ENCODE results near the gene PPFIBP2.

Gene PPFIBP2

DNA sequence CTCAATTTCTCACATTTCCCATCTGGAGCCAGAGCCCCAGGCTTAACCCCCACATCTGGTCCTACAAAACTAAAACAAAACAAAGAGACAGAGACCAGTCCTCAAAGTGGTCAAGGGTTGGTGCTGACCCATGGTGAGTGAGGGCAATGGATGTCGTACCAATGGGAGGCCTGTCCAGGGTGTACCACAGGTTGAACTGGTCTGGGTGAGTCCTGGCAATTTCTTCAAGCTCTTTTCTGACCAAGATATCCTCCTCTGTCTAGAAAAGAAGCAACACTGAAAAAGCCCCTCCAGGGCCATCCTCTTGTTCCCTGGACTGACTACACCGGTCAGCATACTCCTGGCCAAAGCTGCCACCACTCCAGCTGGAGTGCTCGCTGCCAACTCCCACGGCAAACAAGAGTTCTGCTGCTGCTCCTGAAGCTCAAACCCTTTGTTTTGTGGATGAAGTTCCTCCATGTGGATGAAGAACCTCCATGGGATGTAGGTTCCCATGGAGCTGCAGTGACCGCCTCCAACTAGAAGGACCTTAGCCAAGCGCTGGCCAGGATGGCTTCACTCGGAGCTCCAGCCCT lies 152.6 kb downstream of the PPFIBP2 start:
- DNase-seq (ENCODE audit: low read depth in 2 of 2) = no peak

DNA sequence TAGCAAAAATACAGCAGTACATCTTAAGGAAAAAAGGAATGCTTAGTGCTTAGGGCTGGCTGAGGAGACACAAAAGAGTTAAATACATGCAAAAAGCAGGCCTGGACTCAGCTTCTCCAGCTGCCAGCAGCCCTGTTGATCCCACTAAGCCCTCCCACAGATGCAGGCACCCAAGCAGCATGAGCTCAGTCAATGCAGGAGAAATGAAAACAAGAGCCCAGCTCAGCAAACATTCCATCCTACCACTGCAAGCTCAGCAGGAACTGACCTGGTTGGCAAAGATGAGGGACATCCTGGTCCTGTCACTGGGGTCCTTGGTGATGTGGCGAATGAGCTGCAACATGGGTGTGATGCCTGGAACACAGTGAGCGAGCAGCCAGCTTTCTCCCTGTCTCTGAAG lies 153.7 kb downstream of the PPFIBP2 start:
- no peak for DNase-seq (ENCODE audit: low read depth in 2 of 2)

DNA sequence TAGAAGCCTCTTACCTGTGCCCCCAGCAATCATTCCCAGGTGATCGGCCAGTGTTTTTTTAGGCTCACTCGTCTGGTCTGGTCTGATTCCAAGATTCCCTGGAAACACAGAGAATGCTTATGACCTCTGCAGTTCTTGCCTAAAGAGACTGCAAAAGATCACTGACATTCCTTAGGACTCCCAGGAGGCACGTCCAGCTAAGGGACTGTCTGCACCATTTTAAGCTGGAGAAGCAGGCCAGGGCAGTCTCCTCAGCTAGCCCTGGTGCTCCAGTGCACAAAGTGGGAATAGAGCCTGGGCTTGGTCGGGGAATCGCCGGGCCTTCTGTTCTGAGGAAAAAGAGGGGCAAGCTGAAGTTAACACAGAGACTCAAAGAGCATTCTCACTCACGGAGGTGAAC lies 154.7 kb downstream of the PPFIBP2 start:
- no peak for DNase-seq (ENCODE audit: low read depth in 2 of 2)

DNA sequence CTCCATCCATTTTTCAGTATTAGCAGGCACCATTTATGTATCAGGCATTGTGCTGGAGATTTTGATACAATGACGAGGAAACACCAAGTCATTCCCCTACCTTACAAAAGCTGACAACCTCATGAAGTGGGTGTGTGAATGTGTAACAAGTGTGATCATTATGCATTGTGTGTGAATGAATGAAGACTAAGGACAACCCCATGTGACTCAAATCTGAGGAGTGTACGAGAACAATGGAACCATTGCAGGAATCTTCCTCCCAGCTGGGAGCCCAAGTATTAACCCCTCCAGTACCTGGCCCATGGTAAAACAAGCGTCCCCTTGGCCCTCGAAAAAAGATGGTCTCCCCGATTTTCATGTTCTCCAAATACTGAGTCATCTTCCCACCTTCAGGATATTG lies 155.1 kb downstream of the PPFIBP2 start:
- DNase-seq (ENCODE audit: low read depth in 2 of 2) = no peak

DNA sequence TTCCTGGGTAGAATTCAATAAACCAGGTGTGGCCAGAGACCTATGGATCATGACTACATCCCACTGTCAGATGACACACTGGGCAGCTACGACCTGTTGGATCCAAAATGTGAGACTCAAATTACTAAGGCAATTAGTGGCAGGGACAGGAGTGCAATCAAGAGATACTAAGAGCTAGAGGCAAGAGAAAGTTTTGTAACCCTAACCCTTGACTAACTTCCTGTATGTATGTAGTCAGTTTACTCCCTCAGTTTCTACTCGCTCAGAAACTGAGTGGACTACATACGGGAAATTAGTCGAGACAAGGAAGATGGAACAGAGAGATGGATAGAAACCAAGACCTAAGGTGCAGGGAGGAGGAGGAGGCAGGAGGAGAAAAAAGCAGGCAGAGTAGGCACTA lies 156.8 kb downstream of the PPFIBP2 start:
- DNase-seq (ENCODE audit: low read depth in 2 of 2) = no peak

DNA sequence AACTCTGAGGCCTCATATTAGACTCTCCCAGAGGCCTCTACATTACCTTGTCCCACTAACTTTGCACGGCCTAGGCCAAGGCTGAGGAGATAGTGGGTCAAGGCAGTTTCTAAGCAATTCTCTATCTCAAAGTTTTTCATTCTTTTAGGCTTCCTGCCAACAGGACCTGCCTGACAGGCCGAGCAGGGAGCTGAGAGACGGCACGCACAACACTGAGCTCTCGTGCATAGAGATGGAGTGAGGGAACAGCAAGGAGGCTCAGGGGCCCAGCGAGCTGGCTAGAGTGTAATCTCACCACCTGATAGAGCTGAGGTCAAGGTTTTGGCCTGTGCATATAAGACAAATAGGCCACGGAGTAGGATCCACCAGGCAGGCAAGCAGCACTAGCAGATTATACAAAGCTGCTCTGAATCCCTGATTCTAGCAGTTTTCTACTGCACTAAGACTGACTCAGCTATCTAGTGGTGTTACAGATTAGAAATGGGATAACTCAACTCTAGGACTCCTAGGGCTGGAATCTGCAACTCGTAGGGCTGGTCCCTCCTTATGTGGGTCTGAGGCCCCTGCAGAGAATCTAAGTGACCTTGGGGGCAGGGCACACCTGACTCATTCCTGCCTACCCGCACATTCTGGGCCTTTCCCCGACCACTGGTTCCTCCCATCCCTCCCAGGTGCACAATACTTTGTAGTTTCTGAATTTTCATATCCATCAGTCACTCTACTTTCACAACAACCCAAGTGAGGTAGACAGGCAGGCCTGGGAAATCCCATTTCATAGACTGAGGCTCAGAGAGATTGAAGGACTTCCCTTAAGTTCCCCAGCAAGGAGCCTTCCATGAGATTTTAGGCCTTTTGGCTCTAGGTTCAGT lies 157.8 kb downstream of the PPFIBP2 start:
- no peak for DNase-seq (ENCODE audit: low read depth in 2 of 2)

DNA sequence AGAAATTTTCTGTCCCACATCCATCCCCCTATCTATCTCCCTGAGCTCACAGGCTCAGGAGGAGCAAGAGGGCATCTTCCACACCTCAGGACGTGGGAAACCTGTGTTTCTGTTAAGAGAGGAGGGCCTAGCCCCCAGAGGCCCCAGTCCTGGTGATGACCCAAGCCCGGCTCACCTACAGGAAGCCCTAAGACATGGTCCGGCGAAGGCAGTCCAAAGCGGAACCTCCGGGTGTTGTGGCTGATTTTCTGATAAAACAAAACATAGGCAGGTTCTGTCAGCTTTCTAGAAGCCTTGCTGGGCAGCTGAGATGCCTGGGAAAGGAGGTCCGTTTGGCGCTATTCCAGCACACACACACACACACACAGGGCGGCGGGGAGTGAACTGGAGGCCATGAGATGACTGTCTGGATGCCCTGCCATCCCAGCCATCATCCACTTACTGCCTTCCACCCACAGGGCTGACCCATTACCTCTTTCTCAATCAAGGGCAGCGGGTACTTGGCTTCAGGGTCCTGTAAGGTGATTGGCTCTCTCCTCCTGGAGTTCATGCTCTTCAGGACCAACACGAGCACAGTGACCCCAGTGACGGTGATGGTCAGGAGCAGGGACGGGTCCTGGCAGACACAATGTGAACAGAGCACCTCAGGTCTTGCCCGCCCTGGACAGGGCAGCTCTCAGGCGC lies 158.6 kb downstream of the PPFIBP2 start:
- DNase-seq (ENCODE audit: low read depth in 2 of 2) = no peak

DNA sequence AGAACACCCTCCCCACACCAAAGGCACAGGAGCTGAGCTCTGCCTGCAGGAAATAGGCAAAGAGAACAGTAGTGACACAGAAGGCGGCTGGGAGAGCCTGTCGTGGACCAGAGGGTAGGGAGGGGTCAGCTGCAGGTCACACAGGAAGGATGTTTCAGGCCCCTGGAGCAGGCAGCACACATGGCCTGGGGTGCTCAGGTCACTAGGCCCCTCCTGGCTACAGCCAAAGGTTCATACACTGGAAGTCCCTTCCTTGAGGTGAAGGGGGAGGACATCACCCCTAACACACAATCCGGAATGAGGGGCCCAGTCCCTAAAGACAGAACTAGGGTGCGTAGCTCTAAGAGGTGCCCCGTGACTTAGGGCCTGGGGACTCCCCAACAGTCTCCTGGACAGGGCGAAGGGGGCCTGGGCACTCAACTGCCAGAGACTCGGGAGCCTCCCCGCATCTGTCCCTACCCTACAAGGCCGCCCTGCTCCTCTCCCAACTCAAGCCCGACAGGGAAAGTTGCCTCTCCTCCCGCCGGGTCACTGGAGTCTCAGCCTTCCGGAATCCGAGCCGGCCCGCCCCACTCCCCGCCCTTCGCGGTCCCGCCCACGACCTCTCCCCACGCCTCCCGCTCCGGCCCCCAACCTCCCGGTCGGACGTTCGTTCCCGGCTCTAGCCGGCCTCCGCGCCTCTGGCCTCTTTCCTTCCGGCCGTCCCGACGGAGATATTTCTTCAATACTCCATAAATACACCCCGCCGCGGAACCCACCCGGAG lies 159.3 kb downstream of the PPFIBP2 start, which contains the start of gene CYB5R2:
Gene CYB5R2, minus strand, starts transcription at position 541 of the 764 bp plus-strand sequence. CDS start 675 bp downstream, outside the sequence.
- DNase-seq (ENCODE audit: low read depth in 2 of 2) = no peak

DNA sequence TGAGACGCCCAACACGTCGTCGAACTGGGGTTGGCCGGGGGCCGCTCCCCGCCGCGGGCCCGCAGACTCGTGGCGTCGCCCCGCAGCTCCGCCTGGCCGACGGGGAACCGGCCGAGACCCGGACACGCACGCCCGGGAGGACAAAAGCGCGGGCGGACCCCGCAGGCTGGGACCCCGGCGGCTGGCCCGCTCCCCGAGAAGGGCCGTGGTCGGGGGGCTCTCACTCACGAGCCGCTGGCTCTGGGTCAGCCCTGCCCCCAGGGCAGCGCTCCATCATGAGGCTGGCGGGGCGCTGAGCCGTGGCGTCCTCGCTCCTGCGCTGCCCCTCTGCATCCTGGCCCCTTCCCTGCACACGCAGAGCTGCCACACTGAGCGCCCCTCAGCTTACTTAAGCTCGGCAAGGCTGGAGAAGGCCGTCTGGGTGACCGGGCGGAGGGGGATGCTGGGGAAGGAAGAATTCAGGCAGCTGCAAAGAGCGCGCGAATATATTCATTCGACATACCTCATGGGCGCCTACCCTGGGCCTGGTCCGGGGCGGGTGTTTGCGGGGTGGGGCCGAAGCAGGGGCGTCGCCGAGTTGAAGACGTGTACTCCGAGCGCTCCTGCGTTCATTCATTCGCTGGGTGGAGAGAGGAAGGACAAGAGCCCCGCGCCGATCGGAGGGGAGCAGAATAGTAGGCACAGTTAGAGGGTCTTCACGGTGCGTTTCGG lies 160.1 kb downstream of the PPFIBP2 start:
- DNase-seq (ENCODE audit: low read depth in 2 of 2) = no peak

DNA sequence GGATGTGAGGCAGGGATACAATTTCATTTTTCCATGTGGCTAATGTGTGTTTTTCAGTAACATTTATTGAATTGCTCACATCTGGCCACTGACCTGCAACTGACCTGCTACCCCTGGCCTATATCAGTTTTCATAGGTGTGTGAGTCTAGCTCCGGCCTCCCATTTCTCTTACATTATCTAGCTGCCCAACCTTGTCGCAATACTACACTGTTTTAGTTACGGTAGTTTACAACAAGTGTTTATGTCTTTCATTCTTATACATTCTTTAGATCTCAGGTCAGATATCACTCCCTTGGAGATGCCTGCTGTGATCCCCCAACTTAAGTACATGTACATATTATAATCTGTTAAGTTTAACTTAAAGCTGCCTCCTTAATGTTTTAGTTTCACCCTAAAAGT lies 161.8 kb downstream of the PPFIBP2 start:
- DNase-seq (ENCODE audit: low read depth in 2 of 2) = no peak

DNA sequence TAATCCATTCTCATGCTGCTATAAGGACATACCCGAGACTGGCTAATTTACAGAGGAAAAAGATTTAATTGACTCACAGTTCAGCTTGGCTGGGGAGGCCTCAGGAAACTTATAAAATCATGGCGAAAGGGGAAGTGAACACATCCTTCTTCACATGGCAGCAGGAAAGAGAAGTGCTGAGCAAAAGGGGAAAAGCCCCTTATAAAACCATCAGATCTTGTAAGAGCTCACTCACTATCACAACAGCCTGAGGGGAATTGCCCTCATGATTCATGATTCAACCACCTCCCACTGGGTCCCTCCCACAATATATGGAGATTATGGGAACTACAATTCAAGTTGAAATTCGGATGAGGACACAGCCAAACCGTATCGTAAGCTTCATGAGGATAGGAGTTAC lies 163.3 kb downstream of the PPFIBP2 start:
- DNase-seq (ENCODE audit: low read depth in 2 of 2) = no peak

DNA sequence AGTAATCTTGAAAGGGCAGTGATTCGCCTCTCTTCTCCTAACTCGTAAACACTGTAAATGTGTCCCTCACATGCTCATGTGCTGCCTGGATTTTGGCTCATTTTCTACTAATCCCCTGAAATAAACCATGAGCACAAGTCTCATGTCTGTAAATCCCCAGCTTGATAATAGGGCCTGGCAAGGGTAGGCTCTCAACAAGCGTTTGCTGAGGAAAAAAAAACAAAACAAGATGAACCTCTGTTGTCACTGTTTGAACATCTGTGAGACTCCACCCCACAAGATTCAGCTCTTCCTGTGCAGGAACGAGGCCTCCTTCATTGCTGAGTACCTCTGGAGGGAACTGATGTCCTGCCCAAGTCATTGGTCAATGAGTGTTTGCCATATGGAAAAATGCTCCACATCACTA lies 164.0 kb downstream of the PPFIBP2 start:
- DNase-seq (ENCODE audit: low read depth in 2 of 2) = no peak

DNA sequence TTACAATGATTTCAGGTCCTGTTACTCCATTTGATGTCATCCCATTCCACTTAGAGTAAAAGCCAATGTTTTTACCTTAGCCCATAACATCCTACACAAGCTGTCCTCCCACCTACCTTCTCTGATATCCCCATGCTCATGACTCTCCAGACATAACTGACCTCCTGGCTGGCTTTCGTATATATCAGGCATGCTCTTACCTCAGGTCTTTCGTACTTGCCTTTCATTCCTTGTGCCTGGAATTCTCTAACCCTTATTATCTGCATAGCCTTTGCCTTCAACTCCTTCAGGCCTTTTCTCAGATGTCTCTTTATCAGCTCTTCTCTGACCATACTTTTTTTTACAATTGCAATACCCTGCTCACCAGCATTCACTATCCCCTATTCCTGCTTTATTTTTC lies 169.8 kb downstream of the PPFIBP2 start:
- no peak for DNase-seq (ENCODE audit: low read depth in 2 of 2)

DNA sequence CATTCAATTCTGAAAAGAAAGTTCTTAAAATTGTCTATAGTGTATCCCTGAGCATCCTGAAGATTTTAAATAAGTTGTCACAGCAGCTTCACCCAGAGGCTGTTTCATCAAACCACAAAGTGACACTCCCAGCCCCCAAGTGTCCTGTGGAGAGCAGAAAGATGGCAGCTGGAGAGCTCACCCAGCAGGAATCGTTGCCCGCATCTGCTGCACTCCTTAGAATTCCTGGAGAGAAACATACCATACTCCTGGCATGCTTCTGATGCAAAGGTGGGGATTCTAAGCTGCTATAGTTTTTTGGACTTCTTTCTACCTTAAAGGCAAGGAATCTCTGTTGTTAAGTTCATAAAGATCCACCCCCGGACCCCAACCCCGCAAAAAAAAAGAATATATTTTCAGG lies 173.0 kb downstream of the PPFIBP2 start:
- DNase-seq (ENCODE audit: low read depth in 2 of 2) = no peak

DNA sequence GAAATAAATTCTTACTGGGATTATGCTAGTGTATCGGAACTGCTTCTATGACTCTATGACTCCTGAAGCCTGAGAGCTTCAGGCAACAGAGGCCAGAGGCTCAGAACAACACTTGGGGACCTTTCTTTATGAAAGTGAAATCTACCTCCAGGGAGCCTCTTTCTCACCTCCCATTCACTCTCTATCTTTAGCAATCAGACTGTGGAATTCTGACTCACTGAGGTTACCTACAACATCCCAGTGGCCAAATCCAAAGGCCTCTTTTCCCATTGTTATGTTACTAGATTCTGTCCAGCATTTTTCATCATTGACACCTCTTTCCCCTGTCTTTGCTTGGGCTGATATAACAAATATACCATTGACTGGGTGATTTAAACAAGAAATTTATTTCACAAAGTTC lies 173.6 kb downstream of the PPFIBP2 start:
- DNase-seq (ENCODE audit: low read depth in 2 of 2) = no peak

DNA sequence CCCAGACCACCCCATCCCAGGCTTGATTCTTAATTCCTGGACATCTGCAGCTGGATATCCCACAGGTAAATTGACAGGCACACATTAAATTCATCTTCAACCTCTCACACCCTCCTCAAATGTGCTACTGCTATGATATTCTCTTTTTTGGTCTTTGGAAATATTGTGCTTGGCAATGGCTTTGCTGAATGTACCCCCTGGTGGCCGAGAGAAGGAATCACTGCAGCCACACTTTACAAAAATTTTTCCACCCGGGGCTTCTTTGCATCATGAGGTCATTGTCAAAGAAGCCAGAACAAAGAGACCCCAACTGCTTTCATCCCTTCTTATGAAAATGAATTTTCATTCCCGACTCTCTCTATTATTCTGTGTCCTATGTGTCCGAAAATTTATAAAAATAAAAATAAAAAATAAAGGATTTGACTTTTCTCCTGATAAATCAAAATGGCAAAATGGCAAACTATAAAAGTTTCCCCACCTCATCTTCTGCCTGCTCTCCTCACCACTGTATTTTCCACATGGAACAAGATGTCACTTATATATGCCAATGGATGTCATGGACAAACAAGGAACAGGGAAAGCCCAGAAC lies 174.5 kb downstream of the PPFIBP2 start:
- no peak for DNase-seq (ENCODE audit: low read depth in 2 of 2)

DNA sequence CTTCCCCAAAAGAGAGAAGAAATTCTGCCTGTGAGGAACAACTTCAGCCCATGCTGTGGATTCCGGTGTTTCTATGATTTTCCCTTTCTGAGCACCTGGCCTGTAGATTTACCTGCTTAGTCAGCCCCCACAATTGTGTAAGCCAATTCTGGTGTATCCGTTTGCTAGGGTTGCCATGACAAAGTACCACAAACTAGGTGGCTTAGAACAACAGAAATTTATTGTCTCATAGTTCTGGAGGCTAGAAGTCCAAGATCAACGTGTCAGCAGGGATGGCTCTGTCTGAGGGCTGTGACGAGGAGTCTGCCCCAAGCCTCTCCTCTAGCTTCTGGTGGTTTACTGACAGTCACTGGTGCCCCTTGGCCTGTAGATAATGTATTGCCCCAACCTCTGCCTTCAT lies 175.4 kb downstream of the PPFIBP2 start:
- no peak for DNase-seq (ENCODE audit: low read depth in 2 of 2)

DNA sequence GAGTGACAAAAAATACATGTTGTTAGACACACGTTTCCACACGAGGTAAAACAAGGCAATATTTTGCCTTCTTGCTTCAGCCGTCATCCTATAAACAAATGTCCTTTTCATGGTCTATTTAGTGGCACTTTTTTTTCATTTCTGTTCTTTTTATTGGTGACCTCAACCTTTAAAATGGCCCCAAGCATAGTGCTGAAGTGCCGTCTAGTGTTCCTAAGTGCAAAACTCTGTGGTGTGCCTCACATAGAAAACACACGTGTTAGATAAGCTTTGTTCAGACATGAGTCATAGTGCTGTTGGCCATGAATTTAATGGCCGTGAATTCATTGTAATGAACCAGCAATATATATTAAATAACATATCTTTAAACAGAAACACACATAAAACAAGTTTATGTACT lies 176.8 kb downstream of the PPFIBP2 start:
- no peak for DNase-seq (ENCODE audit: low read depth in 2 of 2)

DNA sequence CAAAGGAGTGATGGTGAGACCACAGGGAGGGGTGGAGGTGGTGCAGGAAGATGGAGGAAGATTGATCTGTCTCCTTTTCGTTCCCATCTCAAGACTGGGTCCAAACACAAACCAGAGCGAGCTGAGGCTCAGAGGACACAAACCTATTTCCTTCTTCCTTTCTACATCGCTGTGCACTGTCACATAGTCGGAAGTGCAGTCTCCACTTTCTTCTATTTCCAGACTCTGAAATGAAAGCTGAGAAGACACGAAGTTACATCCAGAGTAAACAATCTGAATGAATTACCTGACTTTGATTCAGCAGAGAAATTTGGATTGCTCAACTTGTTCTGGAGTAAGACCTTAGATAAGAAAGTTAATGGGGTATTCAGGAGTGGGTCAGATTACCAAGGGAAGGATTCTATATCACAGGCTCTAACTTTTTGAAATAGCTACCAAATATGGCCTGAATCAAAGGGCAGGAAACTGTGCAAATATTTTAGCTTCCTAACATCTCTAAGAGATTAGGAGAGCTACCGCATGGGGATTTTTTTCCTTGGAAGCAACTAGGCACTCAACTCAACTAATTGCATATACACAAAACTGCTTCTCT lies 178.1 kb downstream of the PPFIBP2 start:
- no peak for DNase-seq (ENCODE audit: low read depth in 2 of 2)

DNA sequence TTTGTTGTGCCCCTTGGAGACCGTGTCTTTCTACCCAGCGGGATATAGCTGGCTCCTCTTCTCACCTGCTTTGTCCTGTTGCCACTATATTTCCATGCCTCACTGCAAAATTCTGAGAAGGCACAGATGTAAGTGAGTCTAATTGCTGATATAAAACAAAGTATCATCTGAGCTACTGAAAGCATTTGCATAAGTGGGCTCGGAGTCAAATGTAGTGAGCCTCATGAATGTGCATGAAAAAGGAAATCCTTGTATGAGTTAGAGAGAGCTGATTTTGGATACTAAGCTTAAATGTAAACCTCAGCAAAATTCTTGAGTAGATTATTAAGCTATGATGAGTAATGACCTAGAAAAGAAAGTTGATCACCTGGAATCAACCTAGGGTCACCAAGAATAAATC lies 178.6 kb downstream of the PPFIBP2 start:
- DNase-seq (ENCODE audit: low read depth in 2 of 2) = no peak

DNA sequence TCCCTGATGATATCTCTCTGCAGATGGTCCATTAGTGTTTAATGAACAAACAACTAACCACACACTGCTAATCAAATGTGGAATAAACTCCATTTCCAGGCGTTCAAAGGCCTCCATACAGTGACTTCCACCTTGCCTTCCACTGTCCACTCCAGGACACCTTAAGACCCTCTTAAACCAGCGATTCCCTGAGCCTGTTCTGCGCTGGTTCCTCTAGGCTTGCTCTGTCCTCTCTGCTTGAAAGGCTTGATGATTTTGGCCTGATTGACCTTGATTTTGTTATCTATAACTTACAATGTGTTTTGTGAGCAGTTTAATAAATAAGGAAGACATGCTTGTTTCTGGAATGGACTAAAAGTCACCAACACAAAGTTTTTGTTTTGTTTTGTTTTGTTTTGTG lies 180.4 kb downstream of the PPFIBP2 start:
- no peak for DNase-seq (ENCODE audit: low read depth in 2 of 2)
